GM03348 (cell line): Measurements from ENCODE around the gene FKBP11.
"Not testable (repeated sequence)": the region's sequence is repeated elsewhere in the genome, so short reads cannot be mapped to it uniquely, and the experiment has no call there.

Source experiments
- DNase-seq: peaks from one replicate; pipeline ENCODE4 v3.0.0; 2012; ENCODE audit warnings: low spot score

FKBP11 gene

GRCh38 chr12:48909698-48910097 lies 15.6 kb downstream of the FKBP11 start:
- not testable (repeated sequence) for DNase-seq

- no peak for DNase-seq
Measured at GRCh38 chr12:48907245-48907644, 18.0 kb downstream of the FKBP11 start.

DNA sequence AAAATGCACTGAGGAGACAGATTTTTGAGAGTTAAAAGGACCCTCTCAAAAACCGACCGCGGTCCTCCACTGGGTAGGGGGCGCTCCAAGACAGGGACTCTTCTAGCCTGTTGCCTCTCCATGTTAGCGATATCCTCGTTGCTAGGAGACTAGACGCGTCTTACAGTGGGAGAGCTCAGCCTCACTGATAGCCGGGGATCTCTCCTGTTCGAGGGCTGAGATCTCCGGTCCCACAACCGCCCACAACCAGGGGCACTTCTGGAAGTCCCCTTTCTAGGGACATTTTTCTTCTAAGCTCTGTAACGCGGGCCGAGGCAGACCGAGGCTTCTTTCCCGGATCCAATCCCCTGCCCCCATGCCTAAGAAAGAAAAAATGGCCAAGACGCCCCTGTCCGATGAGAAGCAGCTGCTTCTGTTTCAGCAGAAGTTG lies 21.3 kb downstream of the FKBP11 start:
- peak; percentile 66 for DNase-seq

DNA sequence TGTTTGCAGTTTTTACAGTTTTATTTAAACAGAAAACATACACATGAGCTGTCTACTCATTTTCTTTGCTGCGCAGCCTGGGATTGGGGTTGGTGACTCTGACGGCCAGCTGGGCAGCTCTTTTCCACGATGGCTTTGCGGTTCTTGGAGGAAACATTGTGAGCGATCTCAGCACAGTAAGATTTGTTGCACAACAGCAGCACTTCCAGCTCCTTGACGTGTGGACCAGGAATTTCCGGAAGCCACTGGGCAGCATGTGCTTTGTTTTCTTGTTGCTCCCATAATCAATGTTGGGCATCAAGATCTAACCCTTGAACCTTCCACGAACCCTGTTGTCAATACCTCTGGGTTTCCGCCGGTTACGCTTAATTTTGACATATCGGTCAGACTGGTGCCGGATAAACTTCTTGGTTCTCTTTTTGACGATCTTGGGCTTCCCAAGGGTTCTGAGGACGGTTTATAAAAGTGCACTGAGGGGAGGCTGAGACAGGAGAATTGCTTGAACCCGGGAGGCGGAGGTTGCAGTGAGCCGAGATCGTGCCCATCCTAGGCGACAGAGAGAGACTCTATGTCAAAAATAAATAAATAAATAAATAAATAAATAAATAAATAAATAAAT lies 21.8 kb downstream of the FKBP11 start:
- no peak for DNase-seq

- peak; percentile 42 for DNase-seq
Measured at GRCh38 chr12:48901278-48901677, 24.0 kb downstream of the FKBP11 start.

DNA sequence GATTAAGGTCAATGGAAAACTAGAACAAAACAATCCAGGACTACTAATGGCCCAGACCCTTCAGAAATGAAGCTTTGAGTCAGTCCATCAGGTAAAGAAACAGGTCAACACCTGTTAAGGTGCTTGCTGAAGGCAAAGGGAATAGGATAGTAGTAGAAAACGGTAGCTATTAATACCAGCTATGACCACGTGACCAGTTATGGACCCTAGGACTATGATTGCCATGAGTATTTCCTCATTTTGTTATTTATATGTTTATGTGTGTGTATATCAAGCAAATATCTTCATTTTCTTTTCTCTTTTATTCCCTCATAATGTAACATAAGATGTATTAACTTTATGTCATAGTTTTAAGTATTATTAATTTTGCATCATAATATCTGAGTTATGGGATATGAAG lies 25.6 kb downstream of the FKBP11 start:
- no peak for DNase-seq

DNA sequence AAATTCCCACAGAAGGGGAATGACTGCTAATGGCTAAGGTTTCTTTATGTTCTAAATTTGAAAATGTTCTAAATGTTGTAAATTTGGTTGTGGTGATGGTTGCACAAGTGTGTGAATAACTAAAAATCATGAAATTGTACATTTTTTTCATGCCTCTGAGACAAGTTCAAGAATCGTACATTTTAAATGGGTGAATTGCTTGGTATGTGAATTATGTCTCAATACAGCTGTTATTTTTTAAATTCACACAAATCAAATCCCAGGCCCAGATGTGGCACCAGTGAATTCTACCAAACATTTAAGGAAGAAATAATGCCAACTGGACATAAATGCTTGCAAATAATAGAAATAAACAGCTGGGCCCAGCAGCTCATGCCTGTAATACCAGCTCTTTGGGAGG lies 31.0 kb downstream of the FKBP11 start:
- no peak for DNase-seq

GRCh38 chr12:48890657-48891418 lies 34.5 kb downstream of the FKBP11 start:
- DNase-seq, result peak; percentile 91

- DNase-seq, result no peak
Measured at GRCh38 chr12:48889679-48890078, 35.6 kb downstream of the FKBP11 start.

GRCh38 chr12:48883305-48884161 lies 41.8 kb downstream of the FKBP11 start:
- DNase-seq, result no peak

GRCh38 chr12:48882972-48883304 lies 42.4 kb downstream of the FKBP11 start:
- no peak for DNase-seq

DNA sequence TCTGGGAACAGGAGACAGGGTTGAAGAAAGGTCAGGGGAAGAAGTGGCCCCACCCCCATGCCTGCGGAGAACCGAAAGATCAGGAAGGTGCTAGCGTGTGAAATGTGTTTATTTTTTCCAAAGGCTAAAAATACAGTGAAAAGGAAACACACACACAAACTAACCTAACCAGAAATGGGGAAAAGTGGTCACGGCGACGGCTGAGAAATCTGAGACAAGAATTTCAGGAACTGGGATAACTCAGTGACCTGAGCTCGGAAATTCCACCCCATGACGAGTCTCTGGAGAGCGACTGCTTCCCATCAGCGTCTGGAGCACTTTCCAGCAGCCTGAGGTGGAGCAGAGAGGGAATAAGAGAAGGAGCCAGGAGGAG lies 43.0 kb downstream of the FKBP11 start:
- peak; percentile 53 for DNase-seq

DNA sequence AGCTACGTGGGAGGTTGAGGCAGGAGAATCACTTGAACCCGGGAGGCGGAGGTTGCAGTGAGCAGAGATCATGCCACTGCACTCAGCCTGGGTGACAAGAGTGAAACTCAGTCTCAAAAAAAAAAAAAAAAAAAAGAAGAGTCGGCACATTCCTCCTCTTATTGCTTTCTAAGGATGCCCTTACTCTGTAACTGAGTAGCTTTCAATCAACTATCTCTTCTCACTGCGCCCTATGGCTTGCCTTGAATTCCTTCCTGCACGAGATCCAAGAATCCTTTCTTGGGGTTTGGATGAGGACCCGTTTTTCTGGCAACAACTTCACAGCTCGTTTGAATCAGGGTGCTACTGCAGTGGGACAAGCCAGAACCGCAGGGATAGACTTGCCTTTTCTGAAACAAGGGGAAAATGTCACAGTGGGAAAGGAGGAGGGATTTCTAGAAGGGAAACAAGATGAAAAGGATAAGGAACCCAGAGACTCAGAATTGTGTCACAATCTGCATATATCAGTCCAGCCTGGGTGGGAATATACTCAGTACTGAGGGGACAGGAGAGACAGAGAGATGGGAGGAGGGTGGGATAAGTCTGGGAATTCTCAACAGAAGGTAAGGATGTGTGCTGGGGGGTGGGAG lies 43.5 kb downstream of the FKBP11 start:
- DNase-seq, result no peak

GRCh38 chr12:48880647-48881046 lies 44.6 kb downstream of the FKBP11 start:
- no peak for DNase-seq

DNA sequence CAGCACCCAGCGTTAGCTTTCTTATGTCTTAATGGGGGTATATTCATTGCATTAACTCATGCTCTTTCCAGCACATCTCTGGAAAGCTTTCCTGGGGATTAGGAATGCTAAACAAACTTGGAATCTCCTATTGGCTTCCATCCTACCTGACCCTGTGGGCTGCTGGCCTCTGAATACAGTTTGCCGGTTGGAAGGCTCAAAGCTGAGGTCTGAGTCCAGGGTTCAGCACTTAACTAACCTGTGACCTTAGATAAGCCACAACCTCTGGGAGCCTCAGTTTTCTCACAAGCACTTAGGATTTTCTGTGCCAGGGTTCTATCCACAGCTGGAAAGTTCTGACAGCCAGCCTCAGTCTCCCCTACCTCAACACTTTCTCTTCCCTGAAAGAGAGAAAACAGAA lies 46.7 kb downstream of the FKBP11 start:
- DNase-seq, result no peak

GRCh38 chr12:48875944-48876515 lies 49.3 kb downstream of the FKBP11 start:
- no peak for DNase-seq

- DNase-seq, result not testable (repeated sequence)
Measured at GRCh38 chr12:48873534-48873933, 51.8 kb downstream of the FKBP11 start.

- no peak for DNase-seq
Measured at GRCh38 chr12:48873096-48873495, 52.2 kb downstream of the FKBP11 start.
